Testis (tissue), 3 donors: ENCODE results near the gene GFY. TPM values are rescaled to one million over a fixed set of nuclear protein-coding genes. Genes with fewer than 3 reads are reported as not detected.
A peak's percentile ranks its signal among the peaks of the same experiment; 100 is the strongest.

Experiments
- DNase-seq: peaks from one replicate; pipeline ENCODE4 v3.0.0-alpha.2; 2019
- H3K27ac ChIP-seq, 2 donors: fragments of 200-600 bp; sonication (generic); one replicate each; pipeline ENCODE4 v1.5.1; 2019
- H3K27me3 ChIP-seq: fragments of 200-600 bp; sonication (generic); one replicate; pipeline ENCODE4 v1.5.1; 2019
- H3K36me3 ChIP-seq: fragments of 200-600 bp; sonication (generic); one replicate; pipeline ENCODE4 v1.5.1; 2017; ENCODE audit warnings: low read depth; ENCODE audit errors: missing control alignments
- H3K4me1 ChIP-seq: fragments of 200-600 bp; sonication (generic); one replicate; pipeline ENCODE4 v1.5.1; 2019
- H3K4me3 ChIP-seq, 2 donors: fragments of 200-600 bp; sonication (generic); one replicate each; pipeline ENCODE4 v1.5.1; 2017 to 2019
- H3K9me3 ChIP-seq: fragments of 200-600 bp; sonication (generic); one replicate; pipeline ENCODE4 v1.5.1; 2017
- POLR2A ChIP-seq: fragments of 450-650 bp; IDR thresholded peaks from one replicate; pipeline ENCODE4 v1.6.1; 2017; ENCODE audit warnings: antibody characterized with exemption, mild to moderate bottlenecking, moderate library complexity
- WGBS, 2 donors: methylation state at CpG; one replicate each; pipeline ENCODE4 v1.1.5; 2018; 5-methylcytosine and 5-hydroxymethylcytosine counted together
- intact Hi-C: fragments of 100-400 bp; cut with DNase I; formaldehyde crosslinking; loops from one replicate; pipeline ENCODE4 v1.15.1; 2023; ENCODE audit warnings: low total_unique reads
- polyA plus RNA-seq: library from polyadenylated mRNA; stranded (reverse); fragments of 350-450 nt; fragmentation: Illumina TruSeq; extraction: RNeasy Lipid Tissue Mini Kit (QIAGEN cat#74804); gene quantifications from one replicate; pipeline ENCODE4 v1.2.3, GENCODE V29; 2014; ENCODE audit warnings: low read depth, low replicate concordance; ENCODE audit not compliant: insufficient read depth
- total RNA-seq, 2 donors: library from RNA; depleted of rRNA; stranded (reverse); fragments of >200 nt; gene quantifications; one replicate each; pipeline ENCODE4 v1.2.3, GENCODE V29; 2016
- TF ChIP-seq, protein P1 (sequence below), 3 experiments: fragments of 450-650 bp in 2 of 3; fragments of 200-600 bp in 1 of 3; sonication (generic) in 1 of 3; IDR thresholded peaks; one replicate each; pipeline ENCODE4 v1.5.1; 2016 to 2019; ENCODE audit warnings: antibody characterized with exemption in 3 of 3, mild to moderate bottlenecking in 2 of 3, moderate library complexity in 1 of 3

GFY gene
- total and polyA plus RNA-seq, 3 donors from 2014 or later: 0.24 to 0.80 (median 0.62) TPM

GRCh38 chr19:49465371-49465770, 40.2 kb downstream of the GFY start:
- Histone ChIP-seq H3K4me1 (peaks cover 13% of the 10 kb centered on the region), H3K9me3 (no peaks in the 10 kb centered on the region), H3K4me3 (no peak overlapping the region), H3K36me3 (no peaks in the 10 kb centered on the region), H3K27me3 (no peaks in the 10 kb centered on the region), H3K27ac (no peak overlapping the region)
- TF ChIP-seq, protein P1, sequence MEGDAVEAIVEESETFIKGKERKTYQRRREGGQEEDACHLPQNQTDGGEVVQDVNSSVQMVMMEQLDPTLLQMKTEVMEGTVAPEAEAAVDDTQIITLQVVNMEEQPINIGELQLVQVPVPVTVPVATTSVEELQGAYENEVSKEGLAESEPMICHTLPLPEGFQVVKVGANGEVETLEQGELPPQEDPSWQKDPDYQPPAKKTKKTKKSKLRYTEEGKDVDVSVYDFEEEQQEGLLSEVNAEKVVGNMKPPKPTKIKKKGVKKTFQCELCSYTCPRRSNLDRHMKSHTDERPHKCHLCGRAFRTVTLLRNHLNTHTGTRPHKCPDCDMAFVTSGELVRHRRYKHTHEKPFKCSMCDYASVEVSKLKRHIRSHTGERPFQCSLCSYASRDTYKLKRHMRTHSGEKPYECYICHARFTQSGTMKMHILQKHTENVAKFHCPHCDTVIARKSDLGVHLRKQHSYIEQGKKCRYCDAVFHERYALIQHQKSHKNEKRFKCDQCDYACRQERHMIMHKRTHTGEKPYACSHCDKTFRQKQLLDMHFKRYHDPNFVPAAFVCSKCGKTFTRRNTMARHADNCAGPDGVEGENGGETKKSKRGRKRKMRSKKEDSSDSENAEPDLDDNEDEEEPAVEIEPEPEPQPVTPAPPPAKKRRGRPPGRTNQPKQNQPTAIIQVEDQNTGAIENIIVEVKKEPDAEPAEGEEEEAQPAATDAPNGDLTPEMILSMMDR (IDR thresholded peaks at IDR 0.05): no peak
- no peak for TF ChIP-seq POLR2A
- 100% methylated on average over 3 of the region's 3 CpGs; no CpG with 5 or more reads in 1 of the 2 donors for WGBS, 2 donors
- intact Hi-C loops: no loop called here
- DNase-seq: no peak

GRCh38 chr19:49468199-49468598, 43.0 kb downstream of the GFY start:
- intact Hi-C loops: no loop called here

DNA sequence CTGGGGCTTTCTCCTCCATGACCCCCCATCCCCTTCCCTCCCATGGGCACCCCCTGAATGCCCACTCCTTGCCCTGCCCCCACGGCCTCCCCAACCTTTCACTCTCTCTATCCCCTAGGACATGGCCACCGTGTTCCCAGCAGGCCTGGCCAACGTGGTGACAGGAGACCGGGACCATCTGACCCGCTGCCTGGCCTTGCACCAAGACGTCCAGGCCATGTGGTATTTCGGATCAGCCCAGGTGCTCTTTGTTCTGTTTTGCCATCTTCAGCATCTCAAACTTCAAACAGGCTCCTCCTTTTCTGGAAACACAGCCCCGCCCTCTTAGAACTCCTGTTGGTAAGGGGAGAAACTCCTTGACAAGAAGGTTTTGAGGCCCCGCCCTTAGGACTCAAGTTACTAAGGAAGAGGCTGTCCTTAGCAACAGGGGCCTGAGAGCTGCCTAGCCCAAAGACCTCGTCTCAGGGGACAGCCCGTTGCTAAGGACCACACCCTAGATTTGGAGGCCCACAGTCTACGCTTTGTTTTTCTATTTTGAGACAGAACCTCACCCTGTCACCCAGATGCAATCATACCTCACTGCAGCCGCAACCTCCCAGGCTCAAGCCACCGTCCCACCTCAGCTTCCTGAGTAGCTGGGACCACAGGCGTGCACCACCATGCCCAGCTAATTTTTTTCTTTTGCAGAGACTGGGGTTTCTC, 43.7 kb downstream of the GFY start:
- Histone ChIP-seq H3K27ac (peak overlapping the region; percentile 18 to 64), H3K27me3 (no peaks in the 10 kb centered on the region), H3K4me1 (peaks cover 13% of the 10 kb centered on the region), H3K36me3 (no peaks in the 10 kb centered on the region), H3K9me3 (no peaks in the 10 kb centered on the region), H3K4me3 (no peak overlapping the region)
- DNase-seq: peak; percentile 90
- no peak for TF ChIP-seq POLR2A
- TF ChIP-seq, protein P1 (IDR thresholded peaks at IDR 0.05): no peak
- WGBS, 2 donors: 60 to 63% methylated on average over 14 to 15 of the region's 15 CpGs
- intact Hi-C loops: no loop called here

More at GRCh38 chr19:49468199-49468598, 43.0 kb downstream of the GFY start:
- no peak for TF ChIP-seq POLR2A
- TF ChIP-seq, protein P1 (IDR thresholded peaks at IDR 0.05): no peak
- Histone ChIP-seq H3K4me3 (no peak overlapping the region), H3K27me3 (no peaks in the 10 kb centered on the region), H3K36me3 (no peaks in the 10 kb centered on the region), H3K4me1 (peaks cover 13% of the 10 kb centered on the region), H3K9me3 (no peaks in the 10 kb centered on the region), H3K27ac (peak overlapping the region; percentile 18 to 64)
- no peak for DNase-seq
- 93 to 96% methylated on average over 6 to 19 of the region's 19 CpGs for WGBS, 2 donors

- WGBS, 2 donors: 83 to 94% methylated on average over 13 to 25 of the region's 25 CpGs
- intact Hi-C loops: no loop called here
Measured at GRCh38 chr19:49469828-49470614, 44.8 kb downstream of the GFY start.

More at GRCh38 chr19:49469828-49470614, 44.8 kb downstream of the GFY start:
- H3K4me1 ChIP-seq: peaks cover 13% of the 10 kb centered on the region
- H3K27ac ChIP-seq: peak overlapping the region in 1 of 2 donors; percentile 64
- no peaks in the 10 kb centered on the region for H3K27me3 ChIP-seq
- no peak for DNase-seq
- no peaks in the 10 kb centered on the region for H3K36me3 ChIP-seq
- no peaks in the 10 kb centered on the region for H3K9me3 ChIP-seq
- TF ChIP-seq, protein P1 (IDR thresholded peaks at IDR 0.05): no peak
- TF ChIP-seq POLR2A: no peak
- H3K4me3 ChIP-seq: no peak overlapping the region
